ENCODE results near the gene DYNLT2.
A peak's percentile ranks its signal among the peaks of the same experiment; 100 is the strongest.

DYNLT2 gene

DNA sequence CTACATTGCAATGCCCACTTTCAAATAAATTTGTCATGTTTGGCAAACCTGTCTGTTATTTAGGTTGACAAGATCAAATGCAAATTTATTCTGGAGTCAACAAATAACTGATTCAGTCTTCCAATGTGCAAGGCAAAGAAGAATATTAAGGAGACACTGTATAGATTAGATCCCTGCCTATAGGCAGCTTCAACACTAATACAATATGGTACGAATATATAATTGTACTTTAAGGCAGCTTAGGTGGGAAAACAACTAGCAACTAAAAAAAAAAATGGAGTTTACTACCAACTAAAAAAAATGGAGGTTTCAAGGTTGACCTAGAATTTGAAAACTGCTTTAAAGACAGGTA, 25.3 kb downstream of the DYNLT2 start:
- Mint-ChIP-seq H3K27ac (peak overlapping the region; percentile 92), H3K27me3 (no peaks in the 10 kb centered on the region), H3K36me3 (ENCODE audit: low read depth) (peaks cover 4% of the 10 kb centered on the region), H3K4me1 (ENCODE audit: low read depth) (peaks cover 31% of the 10 kb centered on the region), H3K4me3 (peak overlapping the region; percentile 87), H3K9me3 (no peaks in the 10 kb centered on the region)

GRCh38 chr6:169725125-169726048, 26.0 kb downstream of the DYNLT2 start:
- Mint-ChIP-seq H3K9me3 (no peaks in the 10 kb centered on the region), H3K4me1 (ENCODE audit: low read depth) (peaks cover 33% of the 10 kb centered on the region), H3K27ac (peak overlapping the region; percentile 92), H3K36me3 (ENCODE audit: low read depth) (peaks cover 4% of the 10 kb centered on the region), H3K4me3 (peak overlapping the region; percentile 87), H3K27me3 (no peaks in the 10 kb centered on the region)

DNA sequence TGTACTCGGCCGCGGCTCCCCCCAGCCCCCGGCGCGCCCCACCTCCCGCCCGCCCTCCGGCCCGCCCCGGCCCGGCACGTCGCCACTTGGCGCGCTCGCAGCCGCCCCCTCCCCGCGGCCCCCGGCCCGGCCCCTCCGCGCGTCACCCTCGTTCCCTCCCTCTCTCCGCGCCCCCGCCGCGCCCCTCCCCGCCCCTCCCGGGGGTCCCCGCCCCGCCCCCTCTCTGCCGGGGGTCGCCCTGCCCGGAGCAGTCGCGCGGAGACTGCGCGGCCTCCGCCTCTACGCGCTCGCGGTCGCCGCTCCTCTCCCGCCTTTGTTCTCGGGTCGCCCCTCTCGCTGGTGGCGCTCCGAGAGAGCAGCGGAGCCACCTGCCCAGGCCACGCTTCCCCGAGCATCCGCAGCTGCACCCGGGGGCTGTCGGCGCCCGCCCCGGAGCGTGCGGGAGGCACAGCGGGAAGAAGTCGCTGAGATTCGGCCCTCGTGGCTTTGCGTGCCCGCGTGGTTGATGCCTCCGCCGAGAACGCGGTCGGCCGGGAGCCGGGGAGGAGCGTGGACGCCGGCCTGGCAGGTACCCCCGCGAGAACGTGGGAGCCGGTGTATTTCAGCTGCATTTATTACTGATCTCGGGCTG, 26.8 kb downstream of the DYNLT2 start, which contains the start of gene PHF10:
Gene PHF10 (minus strand): TSS at position 7 of the 631 bp plus-strand sequence. CDS start 569 bp downstream, outside the sequence.
- Mint-ChIP-seq H3K4me3 (peak within 1 kb of the TSS; percentile 88), H3K27me3 (no peaks in the 10 kb centered on the region), H3K36me3 (ENCODE audit: low read depth) (peaks cover 11% of the 10 kb centered on the region), H3K9me3 (no peaks in the 10 kb centered on the region), H3K27ac (peak within 1 kb of the TSS; percentile 92), H3K4me1 (ENCODE audit: low read depth) (peaks cover 41% of the 10 kb centered on the region)

DNA sequence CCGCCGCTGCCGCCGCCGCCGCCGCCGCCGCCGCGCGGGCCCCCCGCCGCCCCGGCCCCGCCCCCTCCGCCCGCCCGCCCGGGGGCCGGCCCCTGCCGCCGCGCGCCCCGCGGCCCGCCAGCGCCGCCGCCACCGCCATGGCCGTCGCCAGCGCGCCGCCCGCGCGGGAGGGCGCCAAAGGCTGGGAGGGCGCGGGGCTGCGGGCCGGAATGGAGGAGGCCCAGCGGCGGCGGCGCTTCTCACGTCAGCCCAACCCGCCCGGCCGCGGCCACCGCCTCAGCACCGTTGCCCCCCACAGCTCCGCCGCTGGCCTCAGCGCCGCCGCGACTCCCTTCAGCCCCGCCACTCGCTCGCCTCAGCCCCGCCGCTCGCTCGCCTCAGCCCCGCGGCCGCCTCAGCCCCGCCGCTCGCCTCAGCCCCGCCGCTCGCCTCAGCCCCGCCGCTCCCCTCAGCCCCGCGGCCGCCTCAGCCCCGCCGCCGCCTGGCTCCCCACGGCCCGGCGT, 27.3 kb downstream of the DYNLT2 start:
- H3K36me3 Mint-ChIP-seq (ENCODE audit: low read depth): peaks cover 17% of the 10 kb centered on the region
- H3K27ac Mint-ChIP-seq: no peak overlapping the region
- H3K27me3 Mint-ChIP-seq: no peaks in the 10 kb centered on the region
- H3K4me1 Mint-ChIP-seq (ENCODE audit: low read depth): peaks cover 47% of the 10 kb centered on the region
- H3K9me3 Mint-ChIP-seq: no peaks in the 10 kb centered on the region
- H3K4me3 Mint-ChIP-seq: peak overlapping the region; percentile 52

DNA sequence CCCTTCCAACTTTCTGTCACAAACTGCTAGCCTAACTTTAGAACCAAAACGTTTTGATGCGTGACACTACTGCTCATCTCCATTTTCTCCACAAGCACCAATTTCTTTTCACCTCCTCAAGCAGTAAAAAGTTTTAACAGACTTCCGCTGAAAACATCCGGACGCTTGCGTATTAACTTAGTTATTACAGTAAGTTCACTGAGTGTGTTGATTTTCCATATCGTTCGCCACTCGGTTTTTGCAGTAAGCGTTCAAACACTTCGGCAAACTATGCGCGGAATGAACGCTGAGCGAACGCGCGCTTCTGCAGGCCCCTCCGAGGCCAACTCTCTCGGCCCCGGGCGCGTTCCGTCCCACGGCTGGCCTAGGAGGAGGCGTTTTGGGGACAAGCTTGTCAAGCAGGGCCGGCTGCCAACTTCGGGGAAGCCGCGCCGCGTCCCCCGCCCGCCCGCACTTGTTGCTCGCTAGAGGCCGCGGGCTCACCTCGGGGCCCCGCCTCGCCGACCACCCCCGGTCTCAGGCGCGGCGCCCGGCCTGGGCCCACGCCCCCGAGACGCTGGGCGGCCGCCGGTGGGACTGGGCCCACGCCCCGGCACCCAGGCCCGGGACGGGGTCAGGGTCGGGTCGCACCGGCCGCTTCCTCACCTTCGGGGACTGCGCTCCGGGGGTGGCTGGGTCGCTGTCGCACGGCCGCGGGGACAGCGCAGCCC, 28.0 kb downstream of the DYNLT2 start:
- Mint-ChIP-seq H3K4me1 (ENCODE audit: low read depth) (peaks cover 50% of the 10 kb centered on the region), H3K4me3 (peak overlapping the region; percentile 88), H3K9me3 (no peaks in the 10 kb centered on the region), H3K36me3 (ENCODE audit: low read depth) (peaks cover 21% of the 10 kb centered on the region), H3K27ac (peak overlapping the region; percentile 89), H3K27me3 (no peaks in the 10 kb centered on the region)

DNA sequence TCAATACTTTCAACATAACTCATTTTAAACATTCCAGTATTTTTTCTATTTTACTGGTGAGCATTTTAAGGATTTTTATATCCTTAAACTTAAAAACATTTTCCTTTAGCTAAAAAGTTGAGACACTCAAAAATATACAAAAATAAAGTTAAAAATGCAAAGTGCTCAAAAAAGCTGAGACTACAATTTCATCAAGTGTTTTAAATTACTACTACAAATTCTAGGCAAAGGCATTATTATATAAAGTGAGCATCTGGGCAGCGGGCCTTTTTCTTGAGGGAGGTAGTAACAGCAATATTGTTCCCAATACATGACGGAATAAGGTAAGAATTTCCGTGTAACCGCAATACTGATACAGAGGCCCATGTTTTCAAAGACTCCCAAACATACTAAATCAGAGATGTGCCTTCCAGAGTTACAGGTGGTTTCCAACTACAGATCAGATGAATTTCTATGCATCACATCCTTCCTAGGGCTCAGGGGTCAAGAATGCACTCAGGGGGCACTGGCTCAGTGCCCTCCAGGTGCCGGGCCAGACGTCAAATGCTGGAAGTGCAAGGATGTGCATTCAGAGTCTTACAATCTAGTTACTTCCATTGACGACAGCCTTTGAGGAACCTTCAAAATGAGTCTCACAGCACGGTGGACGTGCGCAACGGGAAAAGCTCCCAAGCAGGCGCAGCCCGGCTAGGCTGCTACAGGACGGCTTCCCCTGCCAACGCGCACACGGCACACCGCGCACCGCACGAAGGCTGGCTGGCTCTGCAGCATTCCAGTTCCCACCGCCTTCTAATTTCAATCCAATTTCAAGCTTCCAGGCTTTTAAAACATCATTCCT, 28.8 kb downstream of the DYNLT2 start:
- H3K4me3 Mint-ChIP-seq: peak overlapping the region; percentile 88
- no peaks in the 10 kb centered on the region for H3K27me3 Mint-ChIP-seq
- H3K9me3 Mint-ChIP-seq: no peaks in the 10 kb centered on the region
- peaks cover 24% of the 10 kb centered on the region for H3K36me3 Mint-ChIP-seq (ENCODE audit: low read depth)
- peak overlapping the region; percentile 89 for H3K27ac Mint-ChIP-seq
- peaks cover 50% of the 10 kb centered on the region for H3K4me1 Mint-ChIP-seq (ENCODE audit: low read depth)

- H3K9me3 Mint-ChIP-seq: no peaks in the 10 kb centered on the region
- peaks cover 39% of the 10 kb centered on the region for H3K4me1 Mint-ChIP-seq (ENCODE audit: low read depth)
- H3K27me3 Mint-ChIP-seq: no peaks in the 10 kb centered on the region
- H3K27ac Mint-ChIP-seq: peak overlapping the region; percentile 28
- no peak overlapping the region for H3K4me3 Mint-ChIP-seq
- peaks cover 42% of the 10 kb centered on the region for H3K36me3 Mint-ChIP-seq (ENCODE audit: low read depth)
These were observed 31.0 kb downstream of the DYNLT2 start for GRCh38 chr6:169720207-169720855.

DNA sequence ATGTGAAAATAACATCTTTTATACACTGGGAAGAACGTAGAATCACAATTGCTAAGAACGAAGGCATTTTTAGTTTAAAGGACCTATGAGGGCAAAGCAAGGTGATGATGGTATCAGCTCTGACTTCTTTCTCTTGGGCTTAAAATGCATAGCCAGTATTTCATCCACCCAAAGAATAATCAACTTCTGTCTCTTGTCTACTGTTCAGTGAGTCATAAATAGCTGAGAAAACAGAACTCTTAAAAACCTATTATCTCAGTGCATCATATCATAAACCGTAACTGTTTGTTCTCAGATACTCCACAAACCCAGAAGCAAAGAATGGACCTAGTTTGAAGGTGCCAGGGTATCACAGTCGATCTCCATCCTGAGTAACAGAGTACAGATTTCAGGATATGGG, 32.3 kb downstream of the DYNLT2 start:
- H3K4me1 Mint-ChIP-seq (ENCODE audit: low read depth): peaks cover 39% of the 10 kb centered on the region
- H3K4me3 Mint-ChIP-seq: no peak overlapping the region
- no peaks in the 10 kb centered on the region for H3K9me3 Mint-ChIP-seq
- no peak overlapping the region for H3K27ac Mint-ChIP-seq
- no peaks in the 10 kb centered on the region for H3K27me3 Mint-ChIP-seq
- peaks cover 54% of the 10 kb centered on the region for H3K36me3 Mint-ChIP-seq (ENCODE audit: low read depth)

DNA sequence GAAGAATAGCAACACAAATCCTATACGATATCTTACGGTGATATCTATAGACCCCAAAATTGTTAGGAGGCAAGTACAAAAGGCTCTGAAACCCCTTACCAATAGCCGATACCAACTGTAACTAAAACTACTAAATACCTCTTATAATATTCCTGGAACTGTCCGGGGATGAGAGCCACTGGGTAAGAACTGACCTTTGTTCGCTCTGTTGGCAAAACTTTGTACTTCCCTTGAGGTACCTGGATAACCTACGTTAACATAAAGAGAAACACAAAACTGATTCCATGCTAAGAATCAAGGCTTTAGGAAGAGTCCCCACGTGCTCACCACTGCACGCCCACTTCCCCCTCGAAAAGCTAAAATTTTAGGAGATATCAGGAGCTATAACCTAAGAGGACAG, 36.8 kb downstream of the DYNLT2 start:
- H3K9me3 Mint-ChIP-seq: no peaks in the 10 kb centered on the region
- peaks cover 21% of the 10 kb centered on the region for H3K4me1 Mint-ChIP-seq (ENCODE audit: low read depth)
- H3K27ac Mint-ChIP-seq: peak overlapping the region; percentile 61
- H3K36me3 Mint-ChIP-seq (ENCODE audit: low read depth): peaks cover 80% of the 10 kb centered on the region
- H3K27me3 Mint-ChIP-seq: no peaks in the 10 kb centered on the region
- no peak overlapping the region for H3K4me3 Mint-ChIP-seq

DNA sequence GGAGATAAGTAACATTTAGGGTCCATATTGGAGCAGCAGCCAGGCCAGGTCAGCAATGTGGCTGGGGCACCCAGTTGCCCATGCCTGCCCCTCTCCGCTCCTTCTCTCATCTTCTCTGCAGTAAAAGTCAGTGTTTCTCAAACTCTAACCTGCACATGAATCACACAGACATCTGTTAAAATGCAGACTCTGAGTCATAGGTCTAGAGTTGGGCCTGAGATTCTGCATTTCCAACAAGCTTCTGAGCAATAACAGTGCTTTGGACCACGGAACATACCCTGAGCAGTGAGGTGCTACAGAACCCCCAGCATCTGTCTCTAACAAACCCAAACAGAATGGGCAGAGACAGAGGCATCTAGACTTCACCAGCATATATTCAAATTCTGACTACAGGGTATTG, 37.2 kb downstream of the DYNLT2 start:
- no peaks in the 10 kb centered on the region for H3K27me3 Mint-ChIP-seq
- no peak overlapping the region for H3K4me3 Mint-ChIP-seq
- H3K36me3 Mint-ChIP-seq (ENCODE audit: low read depth): peaks cover 79% of the 10 kb centered on the region
- no peak overlapping the region for H3K27ac Mint-ChIP-seq
- H3K9me3 Mint-ChIP-seq: no peaks in the 10 kb centered on the region
- H3K4me1 Mint-ChIP-seq (ENCODE audit: low read depth): peaks cover 21% of the 10 kb centered on the region

GRCh38 chr6:169710009-169710408, 41.4 kb downstream of the DYNLT2 start:
- Mint-ChIP-seq H3K27me3 (no peaks in the 10 kb centered on the region), H3K27ac (peak overlapping the region; percentile 41), H3K36me3 (ENCODE audit: low read depth) (peaks cover 71% of the 10 kb centered on the region), H3K9me3 (no peaks in the 10 kb centered on the region), H3K4me3 (no peak overlapping the region), H3K4me1 (ENCODE audit: low read depth) (peaks cover 38% of the 10 kb centered on the region)

DNA sequence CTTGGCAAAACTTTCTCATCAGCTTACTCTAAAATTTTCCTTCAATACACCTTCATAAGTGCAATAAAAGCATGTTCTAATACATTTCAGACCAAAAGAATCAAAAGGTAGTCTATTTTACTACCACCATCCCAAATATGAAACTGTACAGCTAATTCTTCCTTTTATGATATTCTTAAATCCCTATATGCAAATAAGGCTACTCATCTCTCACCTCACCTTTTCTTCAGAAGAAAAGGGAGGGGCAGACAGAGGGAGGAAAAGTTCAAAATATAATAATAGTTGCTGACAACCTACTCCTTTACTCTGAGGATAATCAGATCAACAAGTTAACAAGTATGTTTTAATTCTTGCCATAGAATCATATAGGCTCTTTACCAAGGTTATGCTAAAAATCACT, 42.1 kb downstream of the DYNLT2 start:
- Mint-ChIP-seq H3K27ac (no peak overlapping the region), H3K4me3 (no peak overlapping the region), H3K4me1 (ENCODE audit: low read depth) (peaks cover 43% of the 10 kb centered on the region), H3K36me3 (ENCODE audit: low read depth) (peaks cover 68% of the 10 kb centered on the region), H3K27me3 (no peaks in the 10 kb centered on the region), H3K9me3 (no peaks in the 10 kb centered on the region)

DNA sequence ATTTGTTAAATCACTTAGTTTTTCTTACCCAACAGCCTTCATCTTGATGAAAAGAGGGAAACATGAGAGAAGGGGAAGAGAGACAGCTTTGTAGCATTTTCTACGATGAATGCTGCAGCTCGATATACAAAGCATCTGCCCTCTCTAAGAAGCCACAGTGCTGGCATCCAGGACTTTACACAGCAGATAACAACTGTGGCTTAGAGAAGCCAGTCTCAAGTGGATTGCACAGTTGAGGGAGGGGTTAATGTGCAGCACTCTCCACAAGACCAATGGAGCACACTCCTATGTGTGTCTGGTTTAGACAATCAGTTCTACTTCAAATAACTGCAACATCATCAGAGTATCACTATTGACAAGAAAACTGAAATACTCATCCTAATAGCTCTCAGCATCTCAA, 43.6 kb downstream of the DYNLT2 start:
- Mint-ChIP-seq H3K36me3 (ENCODE audit: low read depth) (peaks cover 75% of the 10 kb centered on the region), H3K9me3 (no peaks in the 10 kb centered on the region), H3K27me3 (no peaks in the 10 kb centered on the region), H3K4me3 (no peak overlapping the region), H3K4me1 (ENCODE audit: low read depth) (peaks cover 53% of the 10 kb centered on the region), H3K27ac (no peak overlapping the region)

DNA sequence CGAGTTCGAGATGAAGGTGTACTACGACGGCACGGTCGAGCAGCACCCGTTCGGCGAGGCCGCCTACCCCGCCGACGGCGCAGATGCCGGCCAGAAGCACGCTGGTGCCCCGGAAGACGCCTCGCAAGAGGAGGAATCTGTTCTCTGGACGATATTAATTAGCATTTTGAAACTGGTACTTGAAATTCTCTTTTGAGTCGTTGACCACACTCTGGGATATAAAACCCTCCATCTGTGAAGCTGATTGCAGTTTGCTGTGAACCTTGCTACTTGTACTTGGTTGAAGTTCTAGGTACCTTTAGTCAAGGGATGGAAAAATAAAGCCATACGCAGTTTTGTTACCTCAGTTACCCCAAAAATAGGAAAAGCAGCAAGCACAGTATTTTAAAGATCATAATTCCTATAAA, 48.5 kb downstream of the DYNLT2 start:
- Mint-ChIP-seq H3K27me3 (no peaks in the 10 kb centered on the region), H3K4me3 (peak overlapping the region; percentile 92), H3K4me1 (ENCODE audit: low read depth) (peaks cover 59% of the 10 kb centered on the region), H3K9me3 (no peaks in the 10 kb centered on the region), H3K27ac (peak overlapping the region; percentile 91), H3K36me3 (ENCODE audit: low read depth) (peaks cover 47% of the 10 kb centered on the region)

Data from stimulated activated naive CD8-positive, alpha-beta T cell treated with anti-CD3 and anti-CD28 coated beads, Interleukin-15, Interleukin-2, amounts not matched to agents 100 ng/mL and 50 ng/mL, for 24 hours (primary cell).